ENCODE data around the gene ZNF214.
"Not testable (repeated sequence)": the region's sequence is repeated elsewhere in the genome, so short reads cannot be mapped to it uniquely, and the experiment has no call there.

Gene ZNF214

DNA sequence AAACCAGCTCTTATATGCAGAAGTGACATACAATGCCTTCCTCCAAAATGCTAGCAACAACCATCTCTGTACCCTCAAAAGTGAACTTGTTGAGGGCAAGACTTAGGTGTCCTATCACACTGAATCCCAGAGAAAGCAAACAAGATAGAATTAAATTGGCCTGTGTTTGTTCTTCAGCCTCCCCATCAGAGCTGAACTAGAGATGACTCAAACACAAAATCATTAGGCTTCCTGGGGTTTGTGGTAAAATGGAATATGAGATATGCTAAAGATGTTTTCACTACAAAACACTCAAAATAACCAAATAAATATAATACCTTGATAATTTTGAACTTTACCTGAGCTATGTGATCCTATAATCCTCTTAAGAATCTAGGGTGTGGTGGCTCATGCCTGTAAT is 31.6 kb downstream of the ZNF214 start:
- DNase-seq (ENCODE audit: low spot score) = no peak

DNA sequence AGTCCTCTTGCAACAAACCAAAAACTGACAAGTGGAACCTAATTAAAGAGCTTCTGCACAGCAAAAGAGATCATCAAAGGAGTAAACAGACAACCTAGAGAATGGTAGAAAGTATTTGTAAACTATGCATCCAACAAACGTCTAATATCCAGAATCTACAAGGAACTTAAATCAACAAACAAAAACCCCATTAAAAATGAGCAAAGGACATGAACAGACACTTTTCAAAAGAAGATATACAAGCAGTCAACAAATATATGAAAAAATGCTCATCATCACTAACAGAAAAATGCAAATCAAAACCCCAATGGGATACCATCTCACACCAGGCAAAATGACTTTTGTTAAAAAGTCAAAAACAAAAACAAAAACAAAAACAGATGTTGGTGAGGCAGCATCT is 33.7 kb downstream of the ZNF214 start:
- DNase-seq (ENCODE audit: low spot score) = no peak

DNA sequence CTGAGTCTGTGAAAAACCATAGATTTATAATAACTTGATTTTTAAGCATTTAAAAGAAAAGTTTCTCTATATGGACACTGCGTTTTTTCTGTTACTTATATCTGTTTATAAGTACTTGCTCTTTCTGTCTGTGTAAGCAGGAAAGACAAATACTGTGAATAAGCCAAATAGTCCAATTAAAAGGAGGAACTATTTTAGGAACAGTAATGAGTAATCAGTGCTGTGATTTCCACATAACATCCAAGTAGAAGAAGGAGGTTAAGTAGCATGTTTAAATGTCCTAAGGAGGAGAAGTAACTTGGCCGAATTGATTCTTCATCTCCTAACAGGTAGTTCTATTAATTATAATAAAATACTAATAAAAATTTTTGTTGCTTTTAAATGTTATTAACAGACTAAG is 40.8 kb downstream of the ZNF214 start:
- no peak for DNase-seq (ENCODE audit: low spot score)

DNA sequence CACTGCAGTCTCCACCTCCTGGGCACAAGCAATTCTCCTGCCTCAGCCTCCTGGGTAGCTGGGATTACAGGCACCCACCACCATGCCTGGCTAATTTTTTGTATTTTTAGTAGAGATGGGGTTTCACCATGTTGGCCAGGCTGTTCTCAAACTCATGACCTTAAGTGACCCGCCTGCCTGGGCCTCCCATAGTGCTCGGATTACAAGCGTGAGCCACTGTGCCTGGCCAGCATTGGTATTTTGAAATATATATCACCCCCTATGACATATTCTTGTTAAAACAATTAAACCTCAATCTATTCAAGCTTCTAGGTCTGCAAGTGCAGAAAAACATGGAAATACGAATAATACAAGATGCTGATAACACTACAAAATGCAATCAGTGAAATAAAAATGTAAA is 50.3 kb downstream of the ZNF214 start:
- not testable (repeated sequence) for DNase-seq (ENCODE audit: low spot score)

DNA sequence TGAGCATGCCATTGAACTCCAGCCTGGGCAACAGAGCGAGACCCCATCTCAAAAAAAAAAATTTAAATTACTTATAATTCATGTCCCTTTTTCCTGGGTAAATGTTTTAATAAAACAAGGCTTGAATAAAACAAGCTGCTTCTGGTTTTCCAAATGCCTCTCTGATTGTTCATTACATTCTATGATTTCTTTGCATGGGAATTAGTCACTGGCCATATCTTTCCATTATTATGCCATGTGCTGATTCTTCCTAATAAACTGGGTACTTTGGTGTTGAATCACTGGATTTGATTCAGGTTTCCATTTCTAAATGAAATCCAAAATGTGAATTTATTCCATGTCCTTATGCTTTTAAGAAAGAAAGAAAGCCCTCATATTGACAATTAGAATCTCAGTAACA is 51.3 kb downstream of the ZNF214 start:
- no peak for DNase-seq (ENCODE audit: low spot score)

DNA sequence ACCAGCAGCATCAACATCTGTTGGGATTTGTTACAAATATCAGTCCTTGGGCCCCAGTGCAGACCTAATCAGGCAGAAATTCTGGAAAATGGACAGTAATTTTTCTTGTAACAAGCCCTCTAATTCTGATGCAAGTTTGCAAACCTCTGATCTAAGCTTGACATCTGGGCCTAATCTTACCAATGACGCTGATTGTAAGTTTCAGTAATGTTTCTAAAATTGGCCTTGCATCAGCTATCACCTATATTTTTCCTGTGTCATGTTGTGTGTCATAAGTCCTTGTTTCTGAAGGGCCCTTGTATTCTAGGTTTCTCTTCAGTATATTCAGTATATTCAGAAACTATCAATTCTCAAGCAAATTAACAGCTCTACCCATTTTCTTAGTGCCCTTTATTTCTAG is 57.5 kb downstream of the ZNF214 start:
- no peak for DNase-seq (ENCODE audit: low spot score)

DNA sequence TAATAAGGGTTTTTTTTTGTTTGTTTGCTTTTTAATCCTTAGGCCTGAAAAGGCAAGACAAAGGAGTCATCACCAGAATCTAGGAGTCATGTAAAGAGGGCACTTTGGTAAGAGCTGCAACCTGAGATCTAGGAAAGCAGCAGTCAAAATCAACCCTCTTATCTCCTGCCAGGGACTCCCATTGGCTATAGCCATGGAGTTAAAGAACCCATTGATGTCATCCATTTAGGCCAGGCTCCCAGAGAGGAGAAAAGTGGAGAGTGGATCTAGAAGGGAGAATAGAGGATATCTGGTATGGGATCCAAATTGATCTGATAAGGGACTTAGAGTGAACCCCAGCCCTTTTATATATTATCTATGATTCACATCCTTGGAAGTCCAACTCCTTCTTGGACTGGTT is 58.0 kb downstream of the ZNF214 start:
- DNase-seq (ENCODE audit: low spot score) = no peak

DNA sequence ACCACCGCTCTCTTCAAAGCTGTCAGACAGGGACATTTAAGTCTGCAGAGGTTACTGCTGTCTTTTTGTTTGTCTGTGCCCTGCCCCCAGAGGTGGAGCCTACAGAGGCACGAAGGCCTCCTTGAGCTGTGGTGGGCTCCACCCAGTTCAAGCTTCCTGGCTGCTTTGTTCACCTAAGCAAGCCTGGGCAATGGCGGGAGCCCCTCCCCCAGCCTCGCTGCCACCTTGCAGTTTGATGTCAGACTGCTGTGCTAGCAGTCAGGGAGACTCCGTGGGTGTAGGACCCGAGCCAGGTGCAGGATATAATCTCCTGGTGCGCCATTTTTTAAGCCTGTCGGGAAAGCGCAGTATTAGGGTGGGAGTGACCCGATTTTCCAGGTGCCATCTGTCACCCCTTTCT is 65.9 kb downstream of the ZNF214 start:
- DNase-seq (ENCODE audit: low spot score) = not testable (repeated sequence)
